ENCODE data around the gene SYNJ1. TPM values are rescaled to one million over a fixed set of nuclear protein-coding genes. Genes with fewer than 3 reads are reported as not detected.
"Not testable (repeated sequence)": the region's sequence is repeated elsewhere in the genome, so short reads cannot be mapped to it uniquely, and the experiment has no call there.

The SYNJ1 gene
- total RNA-seq, 1 experiment from 2014 or later: 5.8 TPM

GRCh38 chr21:32658524-32658923 is 69.3 kb downstream of the SYNJ1 start:
- peaks cover 9% of the 10 kb centered on the region; the same call in 1 of the 2 replicates for H3K36me3 ChIP-seq
- no peak for DNase-seq (ENCODE audit: low read depth in 1 of 2, low spot score in 2 of 2)
- no peaks in the 10 kb centered on the region for H3K4me1 ChIP-seq (replicated peaks)
- H3K4me3 ChIP-seq: no peak overlapping the region
- H3K27me3 ChIP-seq (replicated peaks): no peaks in the 10 kb centered on the region
- H3K9me3 ChIP-seq (replicated peaks): no peaks in the 10 kb centered on the region
- no peak overlapping the region for H3K27ac ChIP-seq

GRCh38 chr21:32653326-32653901 is 74.4 kb downstream of the SYNJ1 start:
- H3K27me3 ChIP-seq (replicated peaks): no peaks in the 10 kb centered on the region
- peak in 1 of 2 experiments; percentile 8 for DNase-seq (ENCODE audit: low read depth in 1 of 2, low spot score in 2 of 2)

GRCh38 chr21:32648165-32648564 is 79.6 kb downstream of the SYNJ1 start:
- no peaks in the 10 kb centered on the region for H3K27me3 ChIP-seq (replicated peaks)
- H3K36me3 ChIP-seq: peaks cover 24% of the 10 kb centered on the region
- no peak overlapping the region for H3K27ac ChIP-seq
- no peak overlapping the region for H3K4me3 ChIP-seq
- H3K4me1 ChIP-seq (replicated peaks): no peaks in the 10 kb centered on the region
- no peak for DNase-seq (ENCODE audit: low read depth in 1 of 2, low spot score in 2 of 2)
- no peaks in the 10 kb centered on the region for H3K9me3 ChIP-seq (replicated peaks)

More at GRCh38 chr21:32653326-32653901, 74.4 kb downstream of the SYNJ1 start:
- Histone ChIP-seq H3K4me1 (replicated peaks) (no peaks in the 10 kb centered on the region), H3K27ac (no peak overlapping the region), H3K9me3 (replicated peaks) (no peaks in the 10 kb centered on the region), H3K36me3 (peaks cover 21% of the 10 kb centered on the region; the same call in 1 of the 2 replicates), H3K4me3 (no peak overlapping the region)

- H3K4me1 ChIP-seq (replicated peaks): no peaks in the 10 kb centered on the region
- DNase-seq (ENCODE audit: low read depth in 1 of 2, low spot score in 2 of 2): no peak
- H3K36me3 ChIP-seq: peaks cover 33% of the 10 kb centered on the region
- no peak overlapping the region for H3K4me3 ChIP-seq
- no peaks in the 10 kb centered on the region for H3K9me3 ChIP-seq (replicated peaks)
- H3K27me3 ChIP-seq (replicated peaks): no peaks in the 10 kb centered on the region
- no peak overlapping the region for H3K27ac ChIP-seq
Observed at GRCh38 chr21:32645261-32646182, 82.3 kb downstream of the SYNJ1 start.

GRCh38 chr21:32641710-32642698 is 85.8 kb downstream of the SYNJ1 start:
- Histone ChIP-seq H3K27ac (no peak overlapping the region), H3K27me3 (replicated peaks) (no peaks in the 10 kb centered on the region), H3K4me3 (no peak overlapping the region), H3K9me3 (replicated peaks) (no peaks in the 10 kb centered on the region), H3K4me1 (replicated peaks) (no peaks in the 10 kb centered on the region), H3K36me3 (peaks cover 21% of the 10 kb centered on the region)
- DNase-seq (ENCODE audit: low read depth in 1 of 2, low spot score in 2 of 2): no peak

- Histone ChIP-seq H3K27me3 (replicated peaks) (no peaks in the 10 kb centered on the region), H3K36me3 (peaks cover 15% of the 10 kb centered on the region), H3K27ac (no peak overlapping the region), H3K4me1 (replicated peaks) (no peaks in the 10 kb centered on the region; the same call in 1 of the 2 replicates), H3K4me3 (no peak overlapping the region), H3K9me3 (replicated peaks) (0 out of 2 replicates have a peak, but pooled peaks cover 2% of the 10 kb centered on the region)
- no peak for DNase-seq (ENCODE audit: low read depth in 1 of 2, low spot score in 2 of 2)
Observed at GRCh38 chr21:32626621-32627196, 101.1 kb downstream of the SYNJ1 start.

GRCh38 chr21:32618218-32618617 is 109.6 kb downstream of the SYNJ1 start:
- not testable (repeated sequence) for H3K27ac ChIP-seq; H3K36me3 ChIP-seq; DNase-seq (ENCODE audit: low read depth in 1 of 2, low spot score in 2 of 2); H3K9me3 ChIP-seq (replicated peaks); H3K27me3 ChIP-seq (replicated peaks); H3K4me3 ChIP-seq; H3K4me1 ChIP-seq (replicated peaks)

GRCh38 chr21:32613436-32614043 is 114.3 kb downstream of the SYNJ1 start:
- H3K9me3 ChIP-seq (replicated peaks): no peaks in the 10 kb centered on the region
- H3K4me3 ChIP-seq: peak overlapping the region; percentile 78
- peaks cover 3% of the 10 kb centered on the region; the same call in 1 of the 2 replicates for H3K36me3 ChIP-seq
- peaks cover 8% of the 10 kb centered on the region for H3K4me1 ChIP-seq (replicated peaks)
- no peak for DNase-seq (ENCODE audit: low read depth in 1 of 2, low spot score in 2 of 2)
- peak overlapping the region; percentile 98; the same call in 1 of the 2 replicates for H3K27ac ChIP-seq
- H3K27me3 ChIP-seq (replicated peaks): 0 out of 2 replicates have a peak, but pooled peaks cover 3% of the 10 kb centered on the region

- Histone ChIP-seq H3K4me3 (peak overlapping the region; percentile 78), H3K27ac (peak overlapping the region; percentile 98), H3K27me3 (replicated peaks) (0 out of 2 replicates have a peak, but pooled peaks cover 3% of the 10 kb centered on the region), H3K4me1 (replicated peaks) (peaks cover 8% of the 10 kb centered on the region), H3K36me3 (peaks cover 3% of the 10 kb centered on the region; the same call in 1 of the 2 replicates), H3K9me3 (replicated peaks) (no peaks in the 10 kb centered on the region)
- no peak for DNase-seq (ENCODE audit: low read depth in 1 of 2, low spot score in 2 of 2)
Observed at GRCh38 chr21:32612999-32613337, 114.8 kb downstream of the SYNJ1 start.

- H3K4me3 ChIP-seq: peak within 1 kb of the TSS; percentile 78
- H3K27me3 ChIP-seq (replicated peaks): 0 out of 2 replicates have a peak, but pooled peaks cover 3% of the 10 kb centered on the region
- H3K27ac ChIP-seq: peak within 1 kb of the TSS; percentile 98
- no peaks in the 10 kb centered on the region for H3K9me3 ChIP-seq (replicated peaks)
- peaks cover 3% of the 10 kb centered on the region; the same call in 1 of the 2 replicates for H3K36me3 ChIP-seq
- peaks cover 8% of the 10 kb centered on the region for H3K4me1 ChIP-seq (replicated peaks)
- peak; percentile 94 to 97 for DNase-seq (ENCODE audit: low read depth in 1 of 2, low spot score in 2 of 2)
Observed at GRCh38 chr21:32612075-32612998, 115.5 kb downstream of the SYNJ1 start, which contains the start of gene CFAP298. TSS of gene CFAP298 (minus strand) at chr21:32612377. CDS start at chr21:32612243, 134 bp downstream.

GRCh38 chr21:32611471-32611997 is 116.3 kb downstream of the SYNJ1 start:
- H3K36me3 ChIP-seq: peaks cover 6% of the 10 kb centered on the region; the same call in 1 of the 2 replicates
- DNase-seq (ENCODE audit: low read depth in 1 of 2, low spot score in 2 of 2): no peak
- 0 out of 2 replicates have a peak, but pooled peaks cover 3% of the 10 kb centered on the region for H3K27me3 ChIP-seq (replicated peaks)
- no peak overlapping the region for H3K27ac ChIP-seq
- peaks cover 8% of the 10 kb centered on the region for H3K4me1 ChIP-seq (replicated peaks)
- H3K4me3 ChIP-seq: peak overlapping the region; percentile 78
- no peaks in the 10 kb centered on the region for H3K9me3 ChIP-seq (replicated peaks)

All from SJSA1 (cell line).